Germinal center (tissue), 1 donor: ENCODE measurements around the gene KRT5.
"Not testable (repeated sequence)": the region's sequence is repeated elsewhere in the genome, so short reads cannot be mapped to it uniquely, and the experiment has no call there.

Source experiments
- DNase-seq: peaks from one replicate; pipeline ENCODE4 v3.0.0; 2012; ENCODE audit warnings: mixed read lengths, low spot score

Gene KRT5

GRCh38 chr12:52518574-52519386, 1.4 kb downstream of the KRT5 start:
- no peak for DNase-seq

- DNase-seq = no peak
Measured at GRCh38 chr12:52517888-52518287, 2.3 kb downstream of the KRT5 start.

DNA sequence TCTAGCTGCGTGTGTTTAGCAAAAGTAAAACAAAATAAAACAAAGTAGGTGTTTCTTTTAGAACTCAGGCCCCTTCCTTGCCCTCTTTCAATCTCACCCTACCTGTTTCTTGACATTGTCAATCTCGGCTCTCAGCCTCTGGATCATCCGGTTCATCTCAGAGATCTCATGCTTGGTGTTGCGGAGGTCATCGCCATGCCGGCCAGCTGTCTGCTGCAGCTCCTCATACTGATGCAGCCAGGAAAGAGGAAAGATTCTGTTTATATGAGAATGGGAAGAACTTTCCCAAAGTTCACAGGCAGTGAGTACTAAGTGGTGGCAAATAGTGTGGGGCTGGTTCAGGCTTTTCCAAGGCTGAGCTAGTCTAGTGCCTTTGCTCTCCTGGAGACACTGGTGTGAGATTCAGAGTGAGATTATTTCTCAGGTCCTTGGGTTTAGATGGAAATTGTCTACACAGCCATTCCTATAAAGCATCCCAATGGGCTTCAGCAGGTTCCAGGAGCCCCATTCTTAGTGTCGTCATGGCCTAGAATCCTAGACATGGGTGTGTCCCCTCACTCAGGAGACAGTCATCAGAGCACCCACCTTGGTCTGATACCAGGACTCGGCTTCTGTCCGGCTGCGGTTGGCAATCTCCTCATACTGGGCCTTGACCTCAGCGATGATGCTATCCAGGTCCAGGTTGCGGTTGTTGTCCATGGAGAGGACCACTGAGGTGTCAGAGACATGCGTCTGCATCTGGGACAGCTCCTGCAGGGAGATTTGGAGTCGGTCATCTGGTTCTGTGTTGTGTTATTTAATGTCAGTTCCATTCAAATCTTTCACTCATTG, 3.0 kb downstream of the KRT5 start:
- no peak for DNase-seq

DNA sequence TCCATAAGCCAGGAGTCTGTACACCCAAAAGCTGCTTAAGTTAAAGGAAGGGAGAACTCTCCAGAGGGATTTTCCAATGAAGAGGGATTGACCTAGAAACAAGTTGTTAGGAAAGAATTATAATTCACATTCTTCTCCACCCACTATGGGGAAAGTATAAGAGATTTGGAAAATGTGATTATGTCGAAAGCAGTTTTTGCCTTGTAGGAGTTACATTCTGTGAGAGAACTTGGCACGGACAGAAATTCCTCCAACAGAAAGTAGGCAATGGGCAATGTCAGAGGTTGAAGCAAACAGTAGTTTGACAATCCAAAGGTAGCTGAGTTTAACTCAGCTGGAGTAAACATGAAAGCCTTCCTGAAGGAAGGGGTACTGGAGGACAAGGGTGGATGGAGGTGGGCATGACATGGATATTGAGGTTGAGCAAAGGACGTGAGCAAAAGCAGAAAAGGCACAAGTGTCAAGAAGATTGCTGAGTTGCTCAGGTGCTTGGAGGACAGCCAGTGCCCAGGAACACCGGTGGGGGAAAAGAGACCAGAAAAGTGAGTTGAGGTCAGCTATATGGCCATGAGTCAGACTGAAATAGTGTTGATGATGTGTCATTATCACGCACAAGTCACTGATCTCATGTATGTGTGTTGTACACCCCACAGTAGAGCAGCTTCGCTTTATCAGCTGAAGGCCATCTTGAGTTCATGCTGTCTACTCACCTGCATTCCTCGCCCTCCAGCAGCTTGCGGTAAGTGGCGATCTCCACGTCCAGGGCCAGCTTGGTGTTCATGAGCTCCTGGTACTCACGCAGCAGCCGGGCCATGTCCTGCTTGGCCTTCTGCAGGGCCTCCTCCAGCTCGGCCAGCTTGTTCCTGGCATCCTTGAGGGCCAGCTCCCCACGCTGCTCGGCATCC, 4.0 kb downstream of the KRT5 start:
- no peak for DNase-seq

GRCh38 chr12:52515319-52515646, 4.9 kb downstream of the KRT5 start:
- no peak for DNase-seq

- no peak for DNase-seq
Measured at GRCh38 chr12:52514471-52515318, 5.5 kb downstream of the KRT5 start.

- no peak for DNase-seq
Measured at GRCh38 chr12:52513736-52514135, 6.5 kb downstream of the KRT5 start.

GRCh38 chr12:52508211-52508610, 12.0 kb downstream of the KRT5 start:
- no peak for DNase-seq

- peak; percentile 15 for DNase-seq
Measured at GRCh38 chr12:52506858-52507715, 13.1 kb downstream of the KRT5 start.

- DNase-seq = no peak
Measured at GRCh38 chr12:52502877-52503276, 17.3 kb downstream of the KRT5 start.

DNA sequence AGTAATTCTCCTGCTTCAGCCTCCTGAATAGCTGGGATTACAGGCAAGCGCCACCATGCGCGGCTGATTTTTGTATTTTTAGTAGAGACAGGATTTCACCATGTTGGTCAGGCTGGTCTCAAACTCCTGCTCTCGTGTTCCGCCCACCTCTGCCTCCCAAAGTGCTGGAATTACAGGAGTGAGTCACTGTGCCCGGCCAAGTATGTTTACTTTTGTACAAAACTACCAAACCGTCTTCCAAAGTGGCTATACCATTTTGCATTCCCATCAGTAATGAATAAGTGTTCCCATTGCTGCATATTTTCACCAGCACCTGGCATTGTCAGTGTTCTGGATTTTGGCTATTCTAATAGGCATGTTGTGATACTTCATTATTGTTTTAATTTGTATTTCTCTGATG, 18.7 kb downstream of the KRT5 start:
- DNase-seq = no peak

- not testable (repeated sequence) for DNase-seq
Measured at GRCh38 chr12:52500574-52500973, 19.6 kb downstream of the KRT5 start.

- no peak for DNase-seq
Measured at GRCh38 chr12:52499806-52500560, 20.2 kb downstream of the KRT5 start.

DNA sequence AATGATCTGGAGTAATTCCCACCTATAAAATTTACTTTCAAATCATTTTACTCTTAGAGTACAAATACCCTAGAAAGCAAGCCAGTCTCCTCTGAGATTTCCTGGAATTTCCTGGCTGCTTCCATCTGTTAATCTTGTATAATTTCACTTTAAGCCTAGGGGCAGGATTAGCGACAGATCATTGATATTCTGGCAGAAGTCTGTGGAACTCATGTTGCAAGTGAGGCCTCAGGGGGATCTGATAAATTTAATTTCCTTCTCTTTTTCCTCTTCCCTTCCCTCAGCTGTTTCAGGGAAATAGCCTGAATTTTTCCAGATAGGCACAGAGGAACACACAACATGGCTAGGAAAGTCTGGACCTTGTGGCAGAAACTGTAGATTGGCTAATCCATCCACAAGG, 21.2 kb downstream of the KRT5 start:
- DNase-seq = no peak

- DNase-seq = no peak
Measured at GRCh38 chr12:52497975-52498374, 22.2 kb downstream of the KRT5 start.

DNA sequence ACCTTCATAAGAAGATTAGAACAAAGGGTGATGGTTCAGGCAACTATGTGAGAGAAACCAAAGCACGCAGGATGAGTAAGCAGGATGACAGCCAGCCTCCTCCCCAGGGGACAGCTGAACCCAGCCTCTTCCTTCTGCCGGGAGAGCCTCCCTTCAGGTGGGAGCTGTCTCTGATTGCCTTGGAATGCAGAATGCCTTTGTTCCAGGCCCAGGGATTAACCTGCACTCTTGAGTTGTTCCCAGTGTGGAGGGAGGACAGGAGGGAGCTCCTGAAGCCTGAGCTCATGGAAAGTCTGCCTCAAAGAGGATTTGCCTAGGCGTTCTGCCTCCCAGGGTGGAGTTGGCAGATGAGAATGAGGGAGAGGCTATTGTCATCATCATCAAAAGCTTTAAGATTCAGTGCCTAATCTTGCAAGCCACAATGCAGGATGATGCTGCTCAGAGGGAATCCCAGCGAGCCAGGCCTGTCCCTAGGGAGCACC, 23.6 kb downstream of the KRT5 start:
- no peak for DNase-seq

- DNase-seq = no peak
Measured at GRCh38 chr12:52496054-52496453, 24.1 kb downstream of the KRT5 start.

DNA sequence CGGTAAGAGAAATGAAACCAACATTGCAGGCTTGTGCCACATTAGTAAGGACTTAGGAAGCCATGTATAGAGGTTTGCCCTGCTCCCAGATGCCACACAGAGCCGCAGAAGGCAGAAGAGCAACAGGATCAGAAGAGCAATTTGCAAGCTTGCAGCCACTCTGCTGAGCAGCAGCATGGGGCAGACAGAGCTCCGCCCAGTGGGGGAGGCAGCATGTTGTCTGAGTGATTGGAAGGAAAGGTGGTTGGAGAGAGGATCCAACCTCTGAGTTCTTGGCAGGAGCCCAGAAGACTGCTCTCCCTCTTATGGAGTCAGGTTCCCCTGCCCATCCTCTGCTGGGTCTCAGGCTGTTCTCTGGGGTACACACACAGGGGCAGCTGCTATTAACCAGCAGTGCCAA, 24.8 kb downstream of the KRT5 start:
- no peak for DNase-seq

DNA sequence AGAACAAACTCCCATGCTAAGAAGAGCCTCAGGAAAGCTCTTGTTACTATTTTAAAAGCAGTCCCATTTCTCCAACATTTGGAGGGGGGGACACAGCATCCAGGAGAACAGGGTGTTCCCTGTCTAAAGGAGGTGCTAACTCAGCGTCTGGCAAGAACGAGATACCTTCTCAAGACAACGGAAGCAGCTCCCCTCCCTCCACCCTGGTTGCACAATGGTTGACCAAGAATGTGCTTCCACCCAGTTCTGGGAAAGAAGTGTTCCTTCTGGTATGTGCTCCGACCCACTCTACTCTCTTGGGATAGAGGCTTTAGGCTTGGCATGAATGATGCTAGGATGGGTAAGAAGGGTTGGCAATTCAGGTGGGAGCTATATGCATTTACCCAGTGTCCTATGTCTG, 25.7 kb downstream of the KRT5 start:
- no peak for DNase-seq

DNA sequence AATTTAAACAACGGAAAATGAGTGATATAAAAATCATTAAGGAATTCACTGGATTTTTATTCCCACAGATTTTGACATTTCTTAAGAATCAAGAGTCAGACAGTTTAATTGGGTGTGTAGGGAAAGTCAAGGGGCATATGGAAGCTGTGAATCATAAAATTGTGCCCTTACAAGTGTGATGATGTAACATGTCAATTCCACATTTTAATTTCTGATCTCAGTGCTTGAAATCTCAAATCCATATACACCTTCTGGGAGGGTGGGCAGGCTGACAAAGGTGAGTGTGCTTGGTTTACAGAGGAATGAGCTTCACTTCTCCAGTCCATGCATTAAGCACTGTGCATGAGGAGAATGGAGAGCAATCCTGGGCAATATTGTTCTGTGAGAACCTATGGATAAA, 26.1 kb downstream of the KRT5 start:
- DNase-seq = no peak
